Prostate gland (tissue), 2 donors: ENCODE data around the gene BBOX1. TPM values are rescaled to one million over a fixed set of nuclear protein-coding genes. Genes with fewer than 3 reads are reported as not detected.

Experiments used
- DNase-seq: peaks from one replicate; pipeline ENCODE4 v3.0.0-alpha.2; 2019; ENCODE audit warnings: low spot score
- H3K27ac ChIP-seq, 2 donors: fragments of 200-600 bp; sonication (generic); 2 replicates each; pipeline ENCODE4 v1.5.1; 2017 to 2019
- H3K27me3 ChIP-seq: fragments of 200-600 bp; sonication (generic); replicated peaks from 2 replicates; pipeline ENCODE4 v1.5.1; 2019; ENCODE audit not compliant: insufficient read depth
- H3K36me3 ChIP-seq, 2 donors: fragments of 200-600 bp; sonication (generic); 1 replicate in 1 of 2; 2 replicates in 1 of 2; pipeline versions ENCODE4 v1.5.1 to v1.8.1; 2017 to 2019
- H3K4me1 ChIP-seq: fragments of 200-600 bp; sonication (generic); replicated peaks from 2 replicates; pipeline ENCODE4 v1.5.1; 2019
- H3K4me3 ChIP-seq, 2 donors: fragments of 200-600 bp; sonication (generic); 2 replicates each; pipeline ENCODE4 v1.5.1; 2017 to 2019
- H3K9me3 ChIP-seq: fragments of 200-600 bp; sonication (generic); 2 replicates; pipeline ENCODE4 v1.5.1; 2017
- POLR2A ChIP-seq: fragments of 450-650 bp; IDR thresholded peaks from one replicate; pipeline ENCODE4 v1.6.1; 2016; ENCODE audit warnings: antibody characterized with exemption, mild to moderate bottlenecking
- POLR2AphosphoS5 ChIP-seq: sonication (generic); formaldehyde crosslinking; IDR thresholded peaks from one replicate; pipeline ENCODE4 v1.6.1; 2017; ENCODE audit warnings: antibody characterized with exemption
- whole genome bisulfite sequencing: methylation state at CpG from one replicate; pipeline ENCODE4 v1.1.5; 2018; 5-methylcytosine and 5-hydroxymethylcytosine counted together
- intact Hi-C: fragments of 100-400 bp; cut with DNase I; formaldehyde crosslinking; loops from one replicate; pipeline ENCODE4 v1.14.2; 2022
- total RNA-seq, 2 donors: library from RNA; depleted of rRNA; stranded (reverse); fragments of >200 nt; gene quantifications; one replicate each; pipeline ENCODE4 v1.1.0, GENCODE V29; 2016
- TF ChIP-seq, protein P1 (sequence below), 4 experiments: fragments of 200-600 bp in 2 of 4; fragments of 450-650 bp in 2 of 4; sonication (generic) in 2 of 4; IDR thresholded peaks; 1 replicate in 3 of 4; 2 replicates in 1 of 4; pipeline ENCODE4 v1.5.1; 2016 to 2019; ENCODE audit warnings: antibody characterized with exemption in 4 of 4, mild to moderate bottlenecking in 2 of 4, moderate library complexity in 2 of 4

The BBOX1 gene, protein sequence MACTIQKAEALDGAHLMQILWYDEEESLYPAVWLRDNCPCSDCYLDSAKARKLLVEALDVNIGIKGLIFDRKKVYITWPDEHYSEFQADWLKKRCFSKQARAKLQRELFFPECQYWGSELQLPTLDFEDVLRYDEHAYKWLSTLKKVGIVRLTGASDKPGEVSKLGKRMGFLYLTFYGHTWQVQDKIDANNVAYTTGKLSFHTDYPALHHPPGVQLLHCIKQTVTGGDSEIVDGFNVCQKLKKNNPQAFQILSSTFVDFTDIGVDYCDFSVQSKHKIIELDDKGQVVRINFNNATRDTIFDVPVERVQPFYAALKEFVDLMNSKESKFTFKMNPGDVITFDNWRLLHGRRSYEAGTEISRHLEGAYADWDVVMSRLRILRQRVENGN
- total RNA-seq = 1 to 10 TPM in 1 of 2 donors, not detected in 1; 1.0 TPM

DNA sequence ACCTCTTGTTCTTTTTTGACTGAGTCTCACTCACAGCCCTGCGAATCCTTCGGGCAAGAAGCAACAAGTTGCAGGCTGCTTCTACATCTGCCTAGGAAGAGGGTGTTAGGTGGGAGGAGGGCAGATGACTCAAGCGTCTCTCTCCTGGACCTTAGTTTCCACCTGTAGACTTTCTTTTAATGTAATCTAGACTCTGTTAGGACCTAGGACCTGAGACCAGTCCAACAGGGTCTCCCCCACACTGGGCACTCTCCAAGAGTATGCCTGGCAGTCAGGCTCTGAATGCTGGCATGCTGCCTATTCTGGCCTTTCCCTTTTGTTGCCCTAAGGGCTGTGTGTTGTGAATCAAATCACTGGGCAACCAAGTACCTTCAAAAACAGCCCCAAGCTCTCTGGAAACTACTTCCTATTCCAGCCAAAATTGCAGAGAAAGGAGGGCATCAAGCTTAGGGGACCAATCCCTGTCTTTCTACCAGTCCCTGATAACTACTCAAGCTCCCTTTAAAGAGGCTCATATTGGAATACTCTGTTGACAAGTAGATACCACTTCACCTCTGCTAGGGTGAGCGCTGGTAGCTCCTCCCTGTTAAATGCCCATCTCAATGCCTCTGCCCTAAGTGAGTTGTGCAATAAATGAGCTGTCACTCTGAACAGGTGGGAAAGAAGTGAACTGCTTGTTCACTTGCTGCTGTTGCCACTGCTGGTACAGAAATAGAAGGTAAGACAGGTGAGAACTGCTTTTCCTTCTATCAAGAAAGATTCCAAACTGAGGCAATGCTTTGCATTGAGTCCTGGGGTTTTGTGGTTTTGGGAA lies at the start of gene BBOX1:
Gene BBOX1, plus strand, starts transcription at position 514 of the 814 bp plus-strand sequence. CDS start 14,616 bp downstream, outside the sequence.
- no peaks in the 10 kb centered on the region for H3K27me3 ChIP-seq
- H3K4me1 ChIP-seq = no peaks in the 10 kb centered on the region
- WGBS = 37% methylated on average over 4 of the region's 4 CpGs
- DNase-seq = peak; percentile 38
- H3K9me3 ChIP-seq = no peaks in the 10 kb centered on the region
- no peak within 1 kb of the TSS for H3K4me3 ChIP-seq
- intact Hi-C loops = no loop called here
- no peak within 1 kb of the TSS for H3K27ac ChIP-seq
- H3K36me3 ChIP-seq = no peaks in the 10 kb centered on the region
- TF ChIP-seq POLR2AphosphoS5 = no peak
- TF ChIP-seq, protein P1, sequence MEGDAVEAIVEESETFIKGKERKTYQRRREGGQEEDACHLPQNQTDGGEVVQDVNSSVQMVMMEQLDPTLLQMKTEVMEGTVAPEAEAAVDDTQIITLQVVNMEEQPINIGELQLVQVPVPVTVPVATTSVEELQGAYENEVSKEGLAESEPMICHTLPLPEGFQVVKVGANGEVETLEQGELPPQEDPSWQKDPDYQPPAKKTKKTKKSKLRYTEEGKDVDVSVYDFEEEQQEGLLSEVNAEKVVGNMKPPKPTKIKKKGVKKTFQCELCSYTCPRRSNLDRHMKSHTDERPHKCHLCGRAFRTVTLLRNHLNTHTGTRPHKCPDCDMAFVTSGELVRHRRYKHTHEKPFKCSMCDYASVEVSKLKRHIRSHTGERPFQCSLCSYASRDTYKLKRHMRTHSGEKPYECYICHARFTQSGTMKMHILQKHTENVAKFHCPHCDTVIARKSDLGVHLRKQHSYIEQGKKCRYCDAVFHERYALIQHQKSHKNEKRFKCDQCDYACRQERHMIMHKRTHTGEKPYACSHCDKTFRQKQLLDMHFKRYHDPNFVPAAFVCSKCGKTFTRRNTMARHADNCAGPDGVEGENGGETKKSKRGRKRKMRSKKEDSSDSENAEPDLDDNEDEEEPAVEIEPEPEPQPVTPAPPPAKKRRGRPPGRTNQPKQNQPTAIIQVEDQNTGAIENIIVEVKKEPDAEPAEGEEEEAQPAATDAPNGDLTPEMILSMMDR (IDR thresholded peaks at IDR 0.05) = no peak
- TF ChIP-seq POLR2A = no peak

DNA sequence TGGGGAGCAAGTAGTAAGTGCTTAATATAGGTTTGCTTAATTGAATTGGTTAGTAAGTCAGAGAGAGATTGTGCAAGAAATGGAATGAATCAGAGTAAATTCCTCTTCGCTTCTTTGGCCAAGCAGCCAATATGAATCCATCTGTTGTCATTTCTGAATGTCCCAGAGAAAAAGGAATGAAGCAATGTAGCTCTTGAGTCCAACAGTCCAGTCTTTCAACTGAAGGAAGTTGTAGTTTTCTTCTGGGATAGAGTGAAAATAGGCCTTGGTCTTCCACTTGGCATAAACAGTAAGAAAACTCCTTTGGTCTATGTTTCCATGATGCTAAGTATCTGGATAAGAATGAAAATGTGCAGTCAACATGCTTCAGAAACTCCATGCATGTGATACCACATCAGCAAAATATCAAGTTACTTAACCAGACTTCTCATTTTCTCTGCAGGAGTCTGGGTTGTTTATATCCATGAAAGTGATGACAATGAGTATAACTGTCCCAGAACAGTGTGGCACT lies 48.5 kb upstream of the BBOX1 start:
- TF ChIP-seq POLR2AphosphoS5 = no peak
- 67% methylated on average over 1 of the region's 1 CpG for WGBS
- no peak overlapping the region for H3K27ac ChIP-seq
- DNase-seq = no peak
- no peaks in the 10 kb centered on the region for H3K27me3 ChIP-seq
- no peak overlapping the region for H3K4me3 ChIP-seq
- intact Hi-C loops = loop anchor here (5.0 to 10.0 kb wide), 2 partner anchors 145 to 237 kb away; no protein-coding TSS in a partner anchor
- no peaks in the 10 kb centered on the region for H3K9me3 ChIP-seq
- no peaks in the 10 kb centered on the region for H3K4me1 ChIP-seq
- no peaks in the 10 kb centered on the region for H3K36me3 ChIP-seq

DNA sequence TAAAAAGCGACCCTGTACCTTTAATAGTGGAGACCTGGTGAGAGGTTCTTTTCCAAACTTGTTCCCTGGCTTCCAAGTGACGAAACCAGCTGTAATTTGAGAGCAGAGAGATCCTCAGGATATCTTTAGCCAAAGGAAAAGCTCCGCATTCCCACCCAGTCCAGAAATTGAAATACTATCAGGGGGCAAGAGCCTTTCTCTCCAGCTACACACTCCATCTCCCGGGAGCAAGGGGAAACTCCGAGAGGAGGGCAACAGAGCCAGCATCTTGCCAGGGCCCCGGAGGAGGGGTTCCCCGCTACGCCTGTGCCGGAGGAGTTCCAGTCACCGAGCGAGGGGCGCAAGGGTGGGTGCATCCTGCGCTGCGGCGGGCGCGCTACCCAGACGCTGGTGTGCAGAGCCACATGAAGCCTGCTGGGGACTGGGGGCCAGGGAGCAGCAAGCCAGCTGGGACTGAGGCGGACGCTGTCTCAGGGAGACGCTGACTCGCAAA lies 46.6 kb upstream of the BBOX1 start, which contains the start of gene FIBIN:
Gene FIBIN, plus strand, starts transcription at position 148 of the 493 bp plus-strand sequence. CDS start 415 bp downstream, outside the sequence.
- intact Hi-C loops = loop anchor here (5.0 to 10.0 kb wide), 2 partner anchors 147 to 239 kb away; no protein-coding TSS in a partner anchor
- no peak for DNase-seq
- Histone ChIP-seq H3K4me3 (peak within 1 kb of the TSS; percentile 31 to 33), H3K27me3 (no peaks in the 10 kb centered on the region), H3K36me3 (no peaks in the 10 kb centered on the region), H3K9me3 (no peaks in the 10 kb centered on the region), H3K27ac (peak within 1 kb of the TSS; percentile 36 to 54), H3K4me1 (no peaks in the 10 kb centered on the region)
- 2% methylated on average over 22 of the region's 22 CpGs for WGBS
- TF ChIP-seq POLR2AphosphoS5 (peak; percentile 38), POLR2A (no peak)
- TF ChIP-seq, protein P1 (IDR thresholded peaks at IDR 0.05) = no peak

DNA sequence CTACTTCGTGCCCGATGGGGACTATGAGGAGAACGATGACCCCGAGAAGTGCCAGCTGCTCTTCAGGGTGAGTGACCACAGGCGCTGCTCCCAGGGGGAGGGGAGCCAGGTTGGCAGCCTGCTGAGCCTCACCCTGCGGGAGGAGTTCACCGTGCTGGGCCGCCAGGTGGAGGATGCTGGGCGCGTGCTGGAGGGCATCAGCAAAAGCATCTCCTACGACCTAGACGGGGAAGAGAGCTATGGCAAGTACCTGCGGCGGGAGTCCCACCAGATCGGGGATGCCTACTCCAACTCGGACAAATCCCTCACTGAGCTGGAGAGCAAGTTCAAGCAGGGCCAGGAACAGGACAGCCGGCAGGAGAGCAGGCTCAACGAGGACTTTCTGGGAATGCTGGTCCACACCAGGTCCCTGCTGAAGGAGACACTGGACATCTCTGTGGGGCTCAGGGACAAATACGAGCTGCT lies 46.0 kb upstream of the BBOX1 start:
- WGBS = 59% methylated on average over 19 of the region's 19 CpGs
- Histone ChIP-seq H3K9me3 (no peaks in the 10 kb centered on the region), H3K36me3 (no peaks in the 10 kb centered on the region), H3K4me1 (no peaks in the 10 kb centered on the region), H3K4me3 (peak overlapping the region; percentile 31 to 33), H3K27ac (peak overlapping the region; percentile 36 to 54), H3K27me3 (no peaks in the 10 kb centered on the region)
- no peak for DNase-seq
- TF ChIP-seq, protein P1 (IDR thresholded peaks at IDR 0.05) = no peak
- no peak for TF ChIP-seq POLR2A
- TF ChIP-seq POLR2AphosphoS5 = no peak
- intact Hi-C loops = loop anchor here (5.0 to 10.0 kb wide), 2 partner anchors 147 to 240 kb away; no protein-coding TSS in a partner anchor
